Neural cell (in vitro differentiated cells): ENCODE measurements around the gene TMCO1. TPM values are rescaled to one million over a fixed set of nuclear protein-coding genes. Genes with fewer than 3 reads are reported as not detected.

ENCODE experiments used
- H2AFZ ChIP-seq: fragments of 200-600, 300-800 bp; sonication (generic), shearing (Covaris generic); 2 replicates; pipeline ENCODE4 v1.6.0; 2014; ENCODE audit warnings: low read depth, mild to moderate bottlenecking, antibody characterized with exemption, low read length, moderate library complexity
- H3F3A ChIP-seq: fragments of 200-600 bp; shearing (Covaris generic); 2 replicates; pipeline ENCODE4 v1.6.1; 2016; ENCODE audit warnings: mild to moderate bottlenecking, moderate library complexity, mixed read lengths, antibody characterized with exemption, low read length; ENCODE audit not compliant: insufficient read depth, poor library complexity, severe bottlenecking
- H3K27ac ChIP-seq: fragments of 200-600, 300-800 bp; sonication (generic), shearing (Covaris generic); 2 replicates; pipeline ENCODE4 v1.5.1; 2014; ENCODE audit warnings: mild to moderate bottlenecking, low read length, moderate library complexity
- H3K27me3 ChIP-seq: fragments of 300-800, 200-600 bp; sonication (generic), shearing (Covaris generic); 2 replicates; pipeline ENCODE4 v1.6.0; 2014; ENCODE audit warnings: mild to moderate bottlenecking, low read depth, low read length, moderate library complexity; ENCODE audit not compliant: insufficient read depth
- H3K36me3 ChIP-seq: fragments of 300-800, 200-600 bp; sonication (generic), shearing (Covaris generic); 2 replicates; pipeline ENCODE4 v1.5.1; 2014; ENCODE audit warnings: mild to moderate bottlenecking, antibody characterized with exemption, low read length, moderate library complexity; ENCODE audit not compliant: insufficient read depth
- H3K4me2 ChIP-seq: fragments of 300-800, 200-600 bp; sonication (generic), shearing (Covaris generic); 2 replicates; pipeline ENCODE4 v1.6.0; 2014; ENCODE audit warnings: mild to moderate bottlenecking, low read length
- H3K4me3 ChIP-seq: fragments of 300-800, 200-600 bp; sonication (generic), shearing (Covaris generic); 2 replicates; pipeline ENCODE4 v1.5.1; 2014; ENCODE audit warnings: mild to moderate bottlenecking, low read length, moderate library complexity
- H3K79me2 ChIP-seq: fragments of 200-600 bp; shearing (Covaris generic); replicated peaks from 2 replicates; pipeline ENCODE4 v1.6.0; 2014; ENCODE audit warnings: mild to moderate bottlenecking, low read length, moderate library complexity; ENCODE audit not compliant: insufficient read depth
- H3K9ac ChIP-seq: fragments of 300-800, 200-600 bp; sonication (generic), shearing (Covaris generic); 2 replicates; pipeline ENCODE4 v1.6.1; 2016; ENCODE audit warnings: mild to moderate bottlenecking, low read length, mixed read lengths
- H3K9me2 ChIP-seq: fragments of 200-600 bp; shearing (Covaris generic); 2 replicates; pipeline ENCODE4 v1.6.1; 2016; ENCODE audit warnings: mild to moderate bottlenecking, low read length, mixed read lengths; ENCODE audit not compliant: insufficient read depth
- H3K9me3 ChIP-seq: fragments of 200-600, 300-800 bp; sonication (generic), shearing (Covaris generic); 2 replicates; pipeline ENCODE4 v1.6.1; 2016; ENCODE audit warnings: mild to moderate bottlenecking, mixed run types, low read length, moderate library complexity, mixed read lengths
- H4K20me1 ChIP-seq: fragments of 200-600 bp; shearing (Covaris generic); 2 replicates; pipeline ENCODE4 v1.6.1; 2016; ENCODE audit warnings: mild to moderate bottlenecking, mixed run types; ENCODE audit not compliant: insufficient read depth
- EP300 ChIP-seq: fragments of 450-650 bp; conservative IDR thresholded peaks from 2 replicates; pipeline ENCODE4 v1.6.1; 2014; ENCODE audit warnings: antibody characterized with exemption, mild to moderate bottlenecking, moderate library complexity; ENCODE audit not compliant: poor library complexity, severe bottlenecking
- EZH2 ChIP-seq: fragments of 200-600, 300-800 bp; shearing (Covaris generic), sonication (generic); IDR thresholded peaks from 2 replicates; pipeline ENCODE4 v1.6.1; 2014; ENCODE audit warnings: antibody characterized with exemption, low read length, borderline replicate concordance, mild to moderate bottlenecking; ENCODE audit not compliant: insufficient read depth, poor library complexity, severe bottlenecking
- MXI1 ChIP-seq: fragments of 450-650 bp; conservative IDR thresholded peaks from 2 replicates; pipeline ENCODE4 v1.6.1; 2014; ENCODE audit warnings: antibody characterized with exemption, mild to moderate bottlenecking; ENCODE audit not compliant: poor library complexity, severe bottlenecking
- POLR2AphosphoS5 ChIP-seq: IDR thresholded peaks from 2 replicates; pipeline ENCODE4 v1.6.1; 2012
- RAD21 ChIP-seq: fragments of 450-650 bp; conservative IDR thresholded peaks from 2 replicates; pipeline ENCODE4 v1.6.1; 2014; ENCODE audit warnings: antibody characterized with exemption, mild to moderate bottlenecking, moderate library complexity
- SMC3 ChIP-seq: fragments of 450-650 bp; conservative IDR thresholded peaks from 2 replicates; pipeline ENCODE4 v1.6.1; 2014; ENCODE audit warnings: antibody characterized with exemption, mild to moderate bottlenecking, moderate library complexity; ENCODE audit not compliant: poor library complexity
- TAF1 ChIP-seq: IDR thresholded peaks from 2 replicates; pipeline ENCODE4 v1.6.1; 2012; ENCODE audit warnings: low read depth
- polyA plus RNA-seq: library from polyadenylated mRNA; depleted of rRNA; stranded (reverse); fragments of >200 nt; gene quantifications from 2 replicates; pipeline ENCODE4 v1.2.3, GENCODE V29; 2014
- TF ChIP-seq, protein P1 (sequence below): IDR thresholded peaks from 2 replicates; pipeline ENCODE4 v1.6.1; 2012; ENCODE audit warnings: borderline replicate concordance
- TF ChIP-seq, protein P2 (sequence below): fragments of 450-650 bp; IDR thresholded peaks from 2 replicates; pipeline ENCODE4 v1.5.1; 2014; ENCODE audit warnings: antibody characterized with exemption, mild to moderate bottlenecking, moderate library complexity; ENCODE audit not compliant: poor library complexity, severe bottlenecking

Gene TMCO1
- polyA plus RNA-seq, 1 donor from 2014 or later = 137 TPM

DNA sequence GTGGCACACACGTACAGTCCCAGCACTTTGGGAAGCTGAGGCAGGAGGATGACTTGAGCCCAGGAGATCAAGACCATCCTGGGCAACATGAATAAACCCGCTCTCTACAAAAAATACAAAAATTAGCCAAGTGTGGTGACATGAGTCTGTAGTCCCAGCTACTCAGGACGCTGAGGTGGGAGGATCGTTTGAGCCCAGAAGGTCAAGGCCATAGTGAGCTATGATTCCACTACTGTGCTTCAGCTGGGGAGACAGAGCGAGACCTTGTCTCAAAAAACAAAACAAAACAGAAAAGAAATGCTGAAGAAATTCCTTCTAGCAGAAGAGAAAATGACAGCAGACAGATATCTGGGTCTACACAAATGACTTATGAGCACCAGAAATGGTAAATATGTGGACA lies 80.6 kb downstream of the TMCO1 start:
- H3K27me3 ChIP-seq = no peaks in the 10 kb centered on the region
- H2AFZ ChIP-seq = no peak overlapping the region
- no peak overlapping the region for H3K27ac ChIP-seq
- no peaks in the 10 kb centered on the region for H3K9me2 ChIP-seq
- no peaks in the 10 kb centered on the region for H3K36me3 ChIP-seq
- TF ChIP-seq EZH2 (no peak), RAD21 (no peak), TAF1 (no peak), MXI1 (no peak), EP300 (no peak), POLR2AphosphoS5 (no peak), SMC3 (no peak)
- TF ChIP-seq, protein P1, sequence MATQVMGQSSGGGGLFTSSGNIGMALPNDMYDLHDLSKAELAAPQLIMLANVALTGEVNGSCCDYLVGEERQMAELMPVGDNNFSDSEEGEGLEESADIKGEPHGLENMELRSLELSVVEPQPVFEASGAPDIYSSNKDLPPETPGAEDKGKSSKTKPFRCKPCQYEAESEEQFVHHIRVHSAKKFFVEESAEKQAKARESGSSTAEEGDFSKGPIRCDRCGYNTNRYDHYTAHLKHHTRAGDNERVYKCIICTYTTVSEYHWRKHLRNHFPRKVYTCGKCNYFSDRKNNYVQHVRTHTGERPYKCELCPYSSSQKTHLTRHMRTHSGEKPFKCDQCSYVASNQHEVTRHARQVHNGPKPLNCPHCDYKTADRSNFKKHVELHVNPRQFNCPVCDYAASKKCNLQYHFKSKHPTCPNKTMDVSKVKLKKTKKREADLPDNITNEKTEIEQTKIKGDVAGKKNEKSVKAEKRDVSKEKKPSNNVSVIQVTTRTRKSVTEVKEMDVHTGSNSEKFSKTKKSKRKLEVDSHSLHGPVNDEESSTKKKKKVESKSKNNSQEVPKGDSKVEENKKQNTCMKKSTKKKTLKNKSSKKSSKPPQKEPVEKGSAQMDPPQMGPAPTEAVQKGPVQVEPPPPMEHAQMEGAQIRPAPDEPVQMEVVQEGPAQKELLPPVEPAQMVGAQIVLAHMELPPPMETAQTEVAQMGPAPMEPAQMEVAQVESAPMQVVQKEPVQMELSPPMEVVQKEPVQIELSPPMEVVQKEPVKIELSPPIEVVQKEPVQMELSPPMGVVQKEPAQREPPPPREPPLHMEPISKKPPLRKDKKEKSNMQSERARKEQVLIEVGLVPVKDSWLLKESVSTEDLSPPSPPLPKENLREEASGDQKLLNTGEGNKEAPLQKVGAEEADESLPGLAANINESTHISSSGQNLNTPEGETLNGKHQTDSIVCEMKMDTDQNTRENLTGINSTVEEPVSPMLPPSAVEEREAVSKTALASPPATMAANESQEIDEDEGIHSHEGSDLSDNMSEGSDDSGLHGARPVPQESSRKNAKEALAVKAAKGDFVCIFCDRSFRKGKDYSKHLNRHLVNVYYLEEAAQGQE = no peak
- TF ChIP-seq, protein P2, sequence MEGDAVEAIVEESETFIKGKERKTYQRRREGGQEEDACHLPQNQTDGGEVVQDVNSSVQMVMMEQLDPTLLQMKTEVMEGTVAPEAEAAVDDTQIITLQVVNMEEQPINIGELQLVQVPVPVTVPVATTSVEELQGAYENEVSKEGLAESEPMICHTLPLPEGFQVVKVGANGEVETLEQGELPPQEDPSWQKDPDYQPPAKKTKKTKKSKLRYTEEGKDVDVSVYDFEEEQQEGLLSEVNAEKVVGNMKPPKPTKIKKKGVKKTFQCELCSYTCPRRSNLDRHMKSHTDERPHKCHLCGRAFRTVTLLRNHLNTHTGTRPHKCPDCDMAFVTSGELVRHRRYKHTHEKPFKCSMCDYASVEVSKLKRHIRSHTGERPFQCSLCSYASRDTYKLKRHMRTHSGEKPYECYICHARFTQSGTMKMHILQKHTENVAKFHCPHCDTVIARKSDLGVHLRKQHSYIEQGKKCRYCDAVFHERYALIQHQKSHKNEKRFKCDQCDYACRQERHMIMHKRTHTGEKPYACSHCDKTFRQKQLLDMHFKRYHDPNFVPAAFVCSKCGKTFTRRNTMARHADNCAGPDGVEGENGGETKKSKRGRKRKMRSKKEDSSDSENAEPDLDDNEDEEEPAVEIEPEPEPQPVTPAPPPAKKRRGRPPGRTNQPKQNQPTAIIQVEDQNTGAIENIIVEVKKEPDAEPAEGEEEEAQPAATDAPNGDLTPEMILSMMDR = no peak
- H4K20me1 ChIP-seq = no peaks in the 10 kb centered on the region
- H3K79me2 ChIP-seq = peaks cover 10% of the 10 kb centered on the region
- H3K4me2 ChIP-seq = no peak overlapping the region
- H3K9me3 ChIP-seq = no peaks in the 10 kb centered on the region
- no peak overlapping the region for H3K4me3 ChIP-seq
- no peaks in the 10 kb centered on the region for H3F3A ChIP-seq
- H3K9ac ChIP-seq = no peak overlapping the region

- Histone ChIP-seq H3K27me3 (no peaks in the 10 kb centered on the region), H3K36me3 (no peaks in the 10 kb centered on the region), H3K27ac (no peak overlapping the region), H2AFZ (no peak overlapping the region), H3K9ac (no peak overlapping the region), H3F3A (no peaks in the 10 kb centered on the region), H3K4me3 (no peak overlapping the region), H4K20me1 (no peaks in the 10 kb centered on the region), H3K79me2 (peaks cover 10% of the 10 kb centered on the region), H3K4me2 (no peak overlapping the region), H3K9me2 (no peaks in the 10 kb centered on the region), H3K9me3 (no peaks in the 10 kb centered on the region)
- TF ChIP-seq, protein P2 = no peak
- TF ChIP-seq EZH2 (no peak), MXI1 (no peak), TAF1 (no peak), POLR2AphosphoS5 (no peak), RAD21 (no peak), EP300 (no peak), SMC3 (no peak)
- TF ChIP-seq, protein P1 = no peak
These were observed 81.7 kb downstream of the TMCO1 start for GRCh38 chr1:165686971-165687433.
